ENCODE results near the gene ZDHHC14.

Gene ZDHHC14

GRCh38 chr6:157594292-157594691 is 213.3 kb downstream of the ZDHHC14 start:
- H3K36me3 ChIP-seq (ENCODE audit: control insufficient read depth, low read length): no peaks in the 10 kb centered on the region
- H3K4me2 ChIP-seq (ENCODE audit: low read length): no peak overlapping the region
- no peaks in the 10 kb centered on the region for H3K9me2 ChIP-seq (replicated peaks; ENCODE audit: control insufficient read depth, low read length)
- H3K27me3 ChIP-seq (ENCODE audit: control insufficient read depth, low read length): no peaks in the 10 kb centered on the region
- TF ChIP-seq CTCF (IDR thresholded peaks at IDR 0.05; ENCODE audit: low read depth, low read length, poor library complexity, severe bottlenecking) (no peak), EZH2phosphoT487 (IDR thresholded peaks at IDR 0.05; ENCODE audit: borderline replicate concordance, low read length) (no peak)
- H3K27ac ChIP-seq (ENCODE audit: low read depth, low read length): no peak overlapping the region
- peaks cover 28% of the 10 kb centered on the region for H3K4me1 ChIP-seq (ENCODE audit: control insufficient read depth, low read length)
- H4K20me1 ChIP-seq (ENCODE audit: control insufficient read depth, insufficient read depth, low read depth, low read length): no peaks in the 10 kb centered on the region; the same call in 1 of the 2 replicates
- no peaks in the 10 kb centered on the region for H3F3A ChIP-seq (ENCODE audit: control insufficient read depth, insufficient read depth)
- H3K79me2 ChIP-seq (ENCODE audit: control insufficient read depth, low read length): no peaks in the 10 kb centered on the region
- peaks cover 23% of the 10 kb centered on the region for H3K9me3 ChIP-seq (ENCODE audit: control insufficient read depth, insufficient read depth, low read length)
- no peak overlapping the region for H3K4me3 ChIP-seq (ENCODE audit: low read length)

- peaks cover 36% of the 10 kb centered on the region for H3K4me1 ChIP-seq (ENCODE audit: control insufficient read depth, low read length)
- no peaks in the 10 kb centered on the region for H3K9me2 ChIP-seq (replicated peaks; ENCODE audit: control insufficient read depth, low read length)
- no peak overlapping the region for H3K27ac ChIP-seq (ENCODE audit: low read depth, low read length)
- no peaks in the 10 kb centered on the region for H3F3A ChIP-seq (ENCODE audit: control insufficient read depth, insufficient read depth)
- no peaks in the 10 kb centered on the region for H3K79me2 ChIP-seq (ENCODE audit: control insufficient read depth, low read length)
- no peak for TF ChIP-seq CTCF (IDR thresholded peaks at IDR 0.05; ENCODE audit: low read depth, low read length, poor library complexity, severe bottlenecking)
- no peaks in the 10 kb centered on the region for H3K27me3 ChIP-seq (ENCODE audit: control insufficient read depth, low read length)
- H4K20me1 ChIP-seq (ENCODE audit: control insufficient read depth, insufficient read depth, low read depth, low read length): no peaks in the 10 kb centered on the region; the same call in 1 of the 2 replicates
- H3K36me3 ChIP-seq (ENCODE audit: control insufficient read depth, low read length): no peaks in the 10 kb centered on the region
- H3K4me3 ChIP-seq (ENCODE audit: low read length): no peak overlapping the region
- H3K4me2 ChIP-seq (ENCODE audit: low read length): no peak overlapping the region
- H3K9me3 ChIP-seq (ENCODE audit: control insufficient read depth, insufficient read depth, low read length): peaks cover 9% of the 10 kb centered on the region; the same call in 1 of the 2 replicates
These were observed 214.8 kb downstream of the ZDHHC14 start for GRCh38 chr6:157595768-157596167.

GRCh38 chr6:157596461-157596860 is 215.5 kb downstream of the ZDHHC14 start:
- Histone ChIP-seq H4K20me1 (ENCODE audit: control insufficient read depth, insufficient read depth, low read depth, low read length) (no peaks in the 10 kb centered on the region; the same call in 1 of the 2 replicates), H3K27me3 (ENCODE audit: control insufficient read depth, low read length) (no peaks in the 10 kb centered on the region), H3K9me2 (replicated peaks; ENCODE audit: control insufficient read depth, low read length) (no peaks in the 10 kb centered on the region), H3K79me2 (ENCODE audit: control insufficient read depth, low read length) (no peaks in the 10 kb centered on the region), H3K4me1 (ENCODE audit: control insufficient read depth, low read length) (peaks cover 36% of the 10 kb centered on the region), H3K27ac (ENCODE audit: low read depth, low read length) (no peak overlapping the region), H3F3A (ENCODE audit: control insufficient read depth, insufficient read depth) (no peaks in the 10 kb centered on the region), H3K36me3 (ENCODE audit: control insufficient read depth, low read length) (no peaks in the 10 kb centered on the region), H3K9me3 (ENCODE audit: control insufficient read depth, insufficient read depth, low read length) (peaks cover 4% of the 10 kb centered on the region; the same call in 1 of the 2 replicates), H3K4me3 (ENCODE audit: low read length) (no peak overlapping the region), H3K4me2 (ENCODE audit: low read length) (no peak overlapping the region)
- TF ChIP-seq CTCF (IDR thresholded peaks at IDR 0.05; ENCODE audit: low read depth, low read length, poor library complexity, severe bottlenecking) (no peak), EZH2phosphoT487 (IDR thresholded peaks at IDR 0.05; ENCODE audit: borderline replicate concordance, low read length) (no peak)
